Endodermal cell (in vitro differentiated cells): ENCODE data around the gene KCNQ5. TPM values are rescaled to one million over a fixed set of nuclear protein-coding genes. Genes with fewer than 3 reads are reported as not detected.

Experiments
- DNase-seq: peaks from one replicate; pipeline ENCODE4 v3.0.0-alpha.2; 2017
- H3K27ac ChIP-seq: 2 replicates; pipeline ENCODE4 v1.5.1; 2013; ENCODE audit warnings: mild to moderate bottlenecking, low read depth, low read length, moderate library complexity
- H3K27me3 ChIP-seq: 2 replicates; pipeline ENCODE4 v1.6.1; 2013; ENCODE audit warnings: mild to moderate bottlenecking, low read length, moderate library complexity; ENCODE audit not compliant: insufficient read depth, control insufficient read depth, poor library complexity, severe bottlenecking
- H3K36me3 ChIP-seq: 2 replicates; pipeline ENCODE4 v1.7.0; 2013; ENCODE audit warnings: mild to moderate bottlenecking, low read length, moderate library complexity; ENCODE audit not compliant: control insufficient read depth, insufficient read depth
- H3K4me1 ChIP-seq: one replicate; pipeline ENCODE4 v1.7.0; 2013; ENCODE audit warnings: low read length; ENCODE audit not compliant: control insufficient read depth, insufficient read depth
- H3K4me3 ChIP-seq: 2 replicates; pipeline ENCODE4 v1.5.1; 2013; ENCODE audit warnings: mild to moderate bottlenecking, low read length, moderate library complexity
- H3K9ac ChIP-seq: 2 replicates; pipeline ENCODE4 v1.6.1; 2013; ENCODE audit warnings: mild to moderate bottlenecking, low read length, moderate library complexity; ENCODE audit not compliant: poor library complexity, severe bottlenecking; ENCODE audit errors: extremely low read depth
- H3K9me3 ChIP-seq: 2 replicates; pipeline ENCODE4 v1.6.1; 2013; ENCODE audit warnings: mild to moderate bottlenecking, low read length, moderate library complexity; ENCODE audit not compliant: control insufficient read depth
- H3K27ac Mint-ChIP-seq: 2 replicates; pipeline ENCODE4 v1.8.0; 2020; ENCODE audit warnings: mixed read lengths
- H3K27me3 Mint-ChIP-seq: 2 replicates; pipeline ENCODE4 v1.8.0; 2021; ENCODE audit warnings: mild to moderate bottlenecking, mixed read lengths; ENCODE audit not compliant: insufficient read depth
- H3K36me3 Mint-ChIP-seq: 2 replicates; pipeline ENCODE4 v1.8.0; 2020; ENCODE audit warnings: low read depth, mixed read lengths
- H3K4me1 Mint-ChIP-seq: 2 replicates; pipeline ENCODE4 v1.8.0; 2020; ENCODE audit warnings: mixed read lengths
- H3K4me3 Mint-ChIP-seq: 2 replicates; pipeline ENCODE4 v1.8.0; 2020; ENCODE audit warnings: mild to moderate bottlenecking, moderate library complexity, mixed read lengths
- H3K9me3 Mint-ChIP-seq: 2 replicates; pipeline ENCODE4 v1.8.0; 2020; ENCODE audit warnings: mild to moderate bottlenecking, mixed read lengths
- CTCF ChIP-seq: fragments of 200-600 bp; sonication (generic); conservative IDR thresholded peaks from 2 replicates; pipeline ENCODE4 v1.5.0; 2021; ENCODE audit warnings: antibody characterized with exemption, mild to moderate bottlenecking
- WGBS, 2 experiments: methylation state at CpG; one replicate each; pipeline versions ENCODE4 v1.1.5 to v1.1.7; 2013; ENCODE audit warnings: missing lambda C conversion rate in 2 of 2, mixed read lengths in 1 of 2; ENCODE audit not compliant: insufficient coverage in 1 of 2, insufficient read length in 1 of 2; 5-methylcytosine and 5-hydroxymethylcytosine counted together
- total RNA-seq, 2 donors: library from RNA; stranded (reverse); fragmentation: NEBNext Ultra II Directional in 1 of 2; extraction: Animal tissue kit (Norgen Biotek cat#: 25700) in 1 of 2; gene quantifications; 2 replicates in 1 of 2; 3 replicates in 1 of 2; pipeline ENCODE4 v1.2.1, GENCODE V29; 2021

KCNQ5 gene
- total RNA-seq, 2 donors from 2014 or later, result 2.4 to 8.3 TPM

GRCh38 chr6:72933233-72933632, 311.4 kb downstream of the KCNQ5 start:
- DNase-seq, result no peak
- Histone ChIP-seq H3K9me3 (no peaks in the 10 kb centered on the region), H3K9ac (no peak overlapping the region), H3K36me3 (no peaks in the 10 kb centered on the region), H3K4me3 (no peak overlapping the region), H3K27ac (no peak overlapping the region), H3K27me3 (no peaks in the 10 kb centered on the region), H3K4me1 (peaks cover 3% of the 10 kb centered on the region)
- WGBS, 2 experiments, result 74 to 90% methylated on average over 1 to 4 of the region's 4 CpGs
- H3K4me1 Mint-ChIP-seq, result peaks cover 13% of the 10 kb centered on the region
- no peak for TF ChIP-seq CTCF
- H3K4me3 Mint-ChIP-seq, result no peak overlapping the region
- H3K36me3 Mint-ChIP-seq, result no peaks in the 10 kb centered on the region
- H3K27ac Mint-ChIP-seq, result no peak overlapping the region
- no peaks in the 10 kb centered on the region for H3K9me3 Mint-ChIP-seq
- H3K27me3 Mint-ChIP-seq, result no peaks in the 10 kb centered on the region

GRCh38 chr6:72936766-72937559, 315.1 kb downstream of the KCNQ5 start:
- no peak for TF ChIP-seq CTCF
- Histone ChIP-seq H3K36me3 (no peaks in the 10 kb centered on the region), H3K9me3 (no peaks in the 10 kb centered on the region), H3K27me3 (no peaks in the 10 kb centered on the region), H3K4me3 (no peak overlapping the region), H3K4me1 (peaks cover 3% of the 10 kb centered on the region), H3K27ac (no peak overlapping the region), H3K9ac (no peak overlapping the region)
- 95 to 100% methylated on average over 2 to 3 of the region's 4 CpGs for WGBS, 2 experiments
- Mint-ChIP-seq H3K27ac (no peak overlapping the region), H3K36me3 (no peaks in the 10 kb centered on the region), H3K4me1 (peaks cover 6% of the 10 kb centered on the region), H3K9me3 (no peaks in the 10 kb centered on the region), H3K4me3 (no peak overlapping the region), H3K27me3 (no peaks in the 10 kb centered on the region)
- DNase-seq, result no peak

GRCh38 chr6:72938104-72938503, 316.2 kb downstream of the KCNQ5 start:
- H3K27me3 Mint-ChIP-seq, result no peaks in the 10 kb centered on the region

More at GRCh38 chr6:72938104-72938503, 316.2 kb downstream of the KCNQ5 start:
- Mint-ChIP-seq H3K9me3 (no peaks in the 10 kb centered on the region), H3K27ac (no peak overlapping the region), H3K4me3 (no peak overlapping the region), H3K4me1 (peaks cover 4% of the 10 kb centered on the region), H3K36me3 (no peaks in the 10 kb centered on the region)
- no peak for DNase-seq
- no peaks in the 10 kb centered on the region for H3K9me3 ChIP-seq
- peaks cover 3% of the 10 kb centered on the region for H3K4me1 ChIP-seq
- no peak overlapping the region for H3K9ac ChIP-seq
- 92 to 100% methylated on average over 1 to 3 of the region's 3 CpGs for WGBS, 2 experiments
- no peaks in the 10 kb centered on the region for H3K36me3 ChIP-seq
- no peak overlapping the region for H3K4me3 ChIP-seq
- no peak for TF ChIP-seq CTCF
- H3K27me3 ChIP-seq, result no peaks in the 10 kb centered on the region
- H3K27ac ChIP-seq, result no peak overlapping the region
